Colon (tissue), 2 donors: ENCODE results near the gene DLG5.
"Not testable (repeated sequence)": the region's sequence is repeated elsewhere in the genome, so short reads cannot be mapped to it uniquely, and the experiment has no call there.

Experiments
- FAIRE-seq: peaks from 2 replicates; lab custom pipeline; 2012; peaks lifted over from hg19 to GRCh38; lab: Jason Lieb, UNC
- donor health status: control.
- donor health status: control.

The DLG5 gene

GRCh38 chr10:77793831-77794230 lies 132.7 kb downstream of the DLG5 start:
- FAIRE-seq, result no peak

- no peak for FAIRE-seq
Observed at GRCh38 chr10:77792155-77792554, 134.4 kb downstream of the DLG5 start.

GRCh38 chr10:77791506-77791905 lies 135.0 kb downstream of the DLG5 start:
- FAIRE-seq, result no peak

GRCh38 chr10:77789861-77790260 lies 136.7 kb downstream of the DLG5 start:
- FAIRE-seq, result no peak

GRCh38 chr10:77789016-77789415 lies 137.5 kb downstream of the DLG5 start:
- no peak for FAIRE-seq

GRCh38 chr10:77788496-77789010 lies 138.0 kb downstream of the DLG5 start:
- no peak for FAIRE-seq

GRCh38 chr10:77787440-77787839 lies 139.1 kb downstream of the DLG5 start:
- no peak for FAIRE-seq

- no peak for FAIRE-seq
Observed at GRCh38 chr10:77784856-77785255, 141.7 kb downstream of the DLG5 start.

GRCh38 chr10:77782328-77783061 lies 144.1 kb downstream of the DLG5 start:
- FAIRE-seq, result no peak

GRCh38 chr10:77781451-77782327 lies 144.9 kb downstream of the DLG5 start:
- FAIRE-seq, result no peak

GRCh38 chr10:77780180-77780579 lies 146.4 kb downstream of the DLG5 start:
- FAIRE-seq, result no peak

GRCh38 chr10:77776487-77776886 lies 150.1 kb downstream of the DLG5 start:
- FAIRE-seq, result no peak

GRCh38 chr10:77774940-77775391 lies 151.6 kb downstream of the DLG5 start:
- FAIRE-seq, result no peak

GRCh38 chr10:77773631-77774426 lies 152.7 kb downstream of the DLG5 start:
- FAIRE-seq, result no peak

GRCh38 chr10:77772852-77773600 lies 153.5 kb downstream of the DLG5 start:
- FAIRE-seq, result not testable (repeated sequence)

- FAIRE-seq, result no peak
Observed at GRCh38 chr10:77771851-77772250, 154.7 kb downstream of the DLG5 start.

- FAIRE-seq, result no peak
Observed at GRCh38 chr10:77771450-77771849, 155.1 kb downstream of the DLG5 start.

GRCh38 chr10:77770868-77771175 lies 155.7 kb downstream of the DLG5 start:
- no peak for FAIRE-seq

- FAIRE-seq, result no peak
Observed at GRCh38 chr10:77770081-77770867, 156.3 kb downstream of the DLG5 start.

GRCh38 chr10:77768039-77768438 lies 158.5 kb downstream of the DLG5 start:
- no peak for FAIRE-seq
